Measurements from ENCODE around the gene SORL1. TPM values are rescaled to one million over a fixed set of nuclear protein-coding genes. Genes with fewer than 3 reads are reported as not detected.

Gene SORL1
- total and polyA plus RNA-seq, 2 of the 8 experiments (the other 6 are each of a cell fraction or from before 2014, with no cell fraction given), result 38.1 to 65.5 TPM

DNA sequence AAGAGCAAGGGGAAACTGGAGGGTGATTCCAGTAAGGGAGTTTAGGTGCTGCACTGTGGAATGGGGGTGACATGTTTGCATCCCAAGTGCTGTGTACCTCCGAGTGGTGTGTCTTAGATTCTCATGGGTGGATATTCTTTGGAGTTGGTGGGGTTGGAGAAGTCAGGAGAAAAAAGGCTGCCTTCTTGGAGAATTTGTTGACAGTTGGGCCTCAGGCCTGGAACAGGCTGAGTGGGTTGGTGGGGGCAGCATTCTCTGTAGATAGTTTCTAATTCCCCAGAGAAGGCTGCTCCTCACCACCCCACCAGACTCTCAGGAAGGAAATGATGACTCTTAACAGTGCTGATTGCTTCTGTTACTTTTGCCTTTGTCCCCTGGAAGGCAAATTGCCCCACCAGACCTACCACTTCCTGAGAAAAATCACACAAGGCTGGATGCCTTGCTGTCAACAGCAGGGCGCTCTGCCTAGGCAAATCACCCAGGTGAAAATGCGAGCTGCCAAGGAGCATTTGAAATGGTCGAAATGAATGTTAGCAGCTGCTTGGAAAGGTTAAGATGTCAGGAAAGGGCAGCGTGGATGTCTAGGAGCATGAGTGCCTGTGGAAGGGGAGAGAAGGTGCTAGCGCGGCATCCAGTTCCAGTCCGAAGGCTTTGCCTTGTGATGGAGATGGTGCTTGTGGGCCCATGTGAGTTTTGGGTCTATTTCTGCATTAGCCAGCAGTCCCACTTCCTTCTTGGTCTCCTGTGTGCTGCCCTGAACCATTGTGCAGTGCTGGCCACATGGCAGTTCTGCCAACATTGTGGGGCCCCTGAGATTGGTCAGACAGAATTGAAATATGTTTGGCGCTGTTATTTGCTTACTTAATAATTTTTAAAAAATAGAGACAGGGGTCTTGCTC is 30.4 kb downstream of the SORL1 start:
- no peak overlapping the region for H3K9ac ChIP-seq (replicated peaks in 1 of 4; ENCODE audit: extremely low read depth in 1 of 4, low read depth in 3 of 4, low read length in 3 of 4)
- 0 out of 2 replicates have a peak overlapping the region, but pooled peaks have one; percentile 6 for H2BK20ac ChIP-seq (ENCODE audit: low read length)
- H3K4me1 ChIP-seq (replicated peaks in 1 of 4; ENCODE audit: control insufficient read depth in 3 of 4, insufficient read depth in 4 of 4, low read length in 3 of 4), result peaks cover 14 to 27% (median 25%) of the 10 kb centered on the region in 4 experiments
- peak overlapping the region; percentile 77; the same call in 1 of the 2 replicates for H2AK5ac ChIP-seq (ENCODE audit: low read depth, low read length)
- peak overlapping the region; percentile 86; the same call in 1 of the 2 replicates for H2BK12ac ChIP-seq (ENCODE audit: low read depth, low read length)
- FAIRE-seq, result no peak
- CTCF ChIA-PET (ENCODE audit: partially characterized antibody), result interaction anchor here (0.7 to 1.6 kb wide), 7 partner anchors 13 to 162 kb away, joined by 3 to 4 read pairs (median 3); no protein-coding TSS in a partner anchor
- no peak for DNase-seq (ENCODE audit: low read depth in 1 of 2, low spot score in 2 of 2)
- H2BK5ac ChIP-seq (ENCODE audit: low read depth, low read length), result peak overlapping the region; percentile 20; the same call in 1 of the 2 replicates
- peaks cover 7% of the 10 kb centered on the region for H3K23me2 ChIP-seq (ENCODE audit: low read depth, low read length)
- POLR2A ChIA-PET (ENCODE audit: partially characterized antibody), result interaction anchor here (1.1 to 2.0 kb wide), 3 partner anchors 13 to 76 kb away, joined by 3 to 6 read pairs (median 3); no protein-coding TSS in a partner anchor
- H3K4me3 ChIP-seq (ENCODE audit: extremely low read depth in 1 of 4, insufficient read depth in 2 of 4, low read depth in 3 of 4, low read length in 4 of 4), result no peak overlapping the region
- H4K91ac ChIP-seq (replicated peaks; ENCODE audit: insufficient read length, low read length), result peak overlapping the region; percentile 37
- no peak overlapping the region for H2BK120ac ChIP-seq (replicated peaks; ENCODE audit: low read depth, low read length)
- peak overlapping the region; percentile 63; the same call in 1 of the 2 replicates for H3K18ac ChIP-seq (ENCODE audit: extremely low read depth, low read length)
- no peaks in the 10 kb centered on the region for H3K27me3 ChIP-seq (replicated peaks in 1 of 4; ENCODE audit: control insufficient read depth in 3 of 4, extremely low read depth in 1 of 4, insufficient read depth in 3 of 4, low read length in 3 of 4)
- H4K20me1 ChIP-seq (replicated peaks in 1 of 2; ENCODE audit: control insufficient read depth in 1 of 2, insufficient read depth in 2 of 2, low read length in 2 of 2), result peaks cover 0 to 4% of the 10 kb centered on the region in 2 experiments
- no peak overlapping the region for H3K23ac ChIP-seq (ENCODE audit: insufficient read length)
- peaks cover 16% of the 10 kb centered on the region for H3K79me1 ChIP-seq (ENCODE audit: low read depth, low read length)
- no peak overlapping the region for H3K4ac ChIP-seq (replicated peaks; ENCODE audit: insufficient read length, low read depth, low read length)
- no peak overlapping the region; the same call in 1 of the 2 replicates for H4K8ac ChIP-seq (ENCODE audit: extremely low read depth, insufficient read depth, low read length)
- H4K5ac ChIP-seq (ENCODE audit: insufficient read length, low read depth, low read length), result no peak overlapping the region
- H3K79me2 ChIP-seq (ENCODE audit: control insufficient read depth in 1 of 2, insufficient read depth in 2 of 2, low read length in 2 of 2), result peaks cover 0 to 32% of the 10 kb centered on the region in 2 experiments; a peak in 2 of 4 replicates
- H2BK15ac ChIP-seq (ENCODE audit: low read length), result peak overlapping the region; percentile 94; the same call in 1 of the 2 replicates
- 90% methylated on average over 9 of the region's 9 CpGs; no CpG with 5 or more reads in 1 of the 2 experiments for WGBS, 2 experiments (ENCODE audit: extremely low coverage in 1 of 2, insufficient coverage in 1 of 2, insufficient read length in 1 of 2, insufficient replicate concordance in 2 of 2, low coverage in 1 of 2, low lambda C conversion rate in 2 of 2, missing lambda C conversion rate in 1 of 2)
- no peak overlapping the region for H3K4me2 ChIP-seq (ENCODE audit: insufficient read depth in 1 of 2, low read depth in 2 of 2, low read length in 2 of 2)
- no peaks in the 10 kb centered on the region for H3K9me3 ChIP-seq (ENCODE audit: insufficient read depth in 2 of 2, low read depth in 1 of 2, low read length in 1 of 2)
- H3K56ac ChIP-seq (replicated peaks; ENCODE audit: insufficient read length, low read depth, low read length), result no peak overlapping the region
- no peak overlapping the region for H3K14ac ChIP-seq (ENCODE audit: insufficient read length)
- 0 out of 2 replicates have a peak overlapping the region, but pooled peaks have one; percentile 8 for H3K27ac ChIP-seq (ENCODE audit: low read depth, low read length)
- peaks cover 0 to 11% (median 4%) of the 10 kb centered on the region in 4 experiments; a peak in 5 of 8 replicates for H3K36me3 ChIP-seq (ENCODE audit: control insufficient read depth in 2 of 4, insufficient read depth in 4 of 4, low read length in 3 of 4)
- no peak overlapping the region for H2AFZ ChIP-seq (ENCODE audit: low read length)
- TF ChIP-seq CBX8 (IDR thresholded peaks at IDR 0.05; ENCODE audit: borderline replicate concordance, low read depth, low read length), result no peak
- TF ChIP-seq SAP30 (IDR thresholded peaks at IDR 0.05; ENCODE audit: insufficient read depth, insufficient replicate concordance, low read length), result no peak
- no peak for TF ChIP-seq NANOG (IDR thresholded peaks at IDR 0.05; ENCODE audit: insufficient read depth, low read depth, low read length, poor library complexity, severe bottlenecking)
- no peak for TF ChIP-seq ASH2L (IDR thresholded peaks at IDR 0.05; ENCODE audit: low read length)
- TF ChIP-seq CHD1 (IDR thresholded peaks at IDR 0.05; ENCODE audit: low read depth, low read length), result no peak
- no peak for TF ChIP-seq MAFK (IDR thresholded peaks at IDR 0.05; ENCODE audit: low read depth, low read length)
- no peak for TF ChIP-seq SP2 (IDR thresholded peaks at IDR 0.05; ENCODE audit: low read length)
- no peak for TF ChIP-seq SIN3A (conservative IDR thresholded peaks at IDR 0.05 in 1 of 2, IDR thresholded peaks at IDR 0.05 in 1 of 2; ENCODE audit: low read depth in 1 of 2, low read length in 2 of 2)
- TF ChIP-seq CBX5 (IDR thresholded peaks at IDR 0.05; ENCODE audit: low read depth, low read length), result no peak
- TF ChIP-seq EP300 (IDR thresholded peaks at IDR 0.05; ENCODE audit: borderline replicate concordance in 1 of 2, low read depth in 2 of 2, low read length in 2 of 2), result no peak

Measured in H1 (cell line).